ENCODE results near the gene SYNGR3.

Gene SYNGR3

DNA sequence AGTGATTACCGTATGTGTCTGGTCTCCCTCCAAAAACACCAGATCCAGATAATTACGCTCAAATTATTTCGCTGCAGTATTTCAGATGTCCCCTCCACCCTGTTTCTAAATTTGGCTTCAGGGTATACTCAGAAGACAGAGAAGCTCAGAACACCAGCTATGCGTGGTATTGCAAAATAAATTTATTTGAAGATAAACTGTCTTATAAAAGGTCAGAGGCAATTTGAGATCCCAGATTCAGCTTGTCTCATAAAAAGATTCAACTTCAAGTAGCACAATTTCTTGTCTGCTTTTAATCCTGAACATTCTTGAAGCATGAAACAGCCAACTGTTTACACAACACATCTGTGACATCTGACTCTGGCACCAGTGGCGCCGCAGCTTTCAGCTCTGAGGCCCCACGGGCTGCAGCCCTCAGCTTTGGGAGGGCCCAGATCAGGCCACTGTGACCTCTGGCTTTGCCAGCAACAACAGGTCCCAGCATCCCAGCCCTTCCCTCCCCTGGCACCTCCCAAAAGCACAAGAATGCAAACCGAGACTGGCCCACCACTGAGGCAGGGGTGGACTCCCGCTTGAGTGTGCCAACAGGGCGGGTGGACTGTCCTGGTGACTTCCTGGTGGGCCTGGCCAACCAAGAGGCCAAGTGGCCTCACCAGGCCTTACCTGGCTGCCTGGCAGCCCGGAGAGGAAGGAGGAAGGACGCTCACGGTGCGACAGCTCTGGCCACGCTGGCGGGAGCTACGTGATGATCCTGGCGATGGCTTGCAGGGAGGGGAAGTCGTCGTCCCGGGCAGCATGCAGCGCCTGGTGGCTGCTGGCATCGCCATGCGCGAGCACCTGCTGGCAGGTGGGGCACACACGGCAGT lies 8.0 kb downstream of the SYNGR3 start:
- no peak for DNase-seq

DNA sequence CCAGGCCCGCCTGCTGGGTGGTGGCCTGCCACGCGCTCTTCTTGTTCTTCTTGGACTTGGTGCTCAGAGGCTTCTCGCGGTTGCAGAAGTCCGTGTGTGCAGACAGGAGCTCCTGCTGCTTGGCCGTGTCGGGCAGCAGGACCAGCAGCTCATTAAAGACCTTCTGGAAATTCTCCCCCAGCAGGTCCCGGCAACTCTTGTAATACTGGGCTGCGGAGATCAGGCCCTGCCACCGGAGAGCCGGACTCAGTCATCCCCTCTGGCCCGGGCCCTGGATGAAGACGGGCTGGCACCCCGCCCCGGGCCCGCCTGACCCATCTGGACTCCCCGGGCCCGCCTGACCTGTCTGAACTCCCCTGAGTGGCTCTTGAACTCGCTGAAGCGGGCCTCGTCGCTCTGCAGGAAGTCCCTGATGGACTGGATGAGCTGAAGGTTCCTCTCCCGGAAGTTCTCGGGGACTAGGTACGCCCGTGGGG lies 8.6 kb downstream of the SYNGR3 start:
- no peak for DNase-seq

DNA sequence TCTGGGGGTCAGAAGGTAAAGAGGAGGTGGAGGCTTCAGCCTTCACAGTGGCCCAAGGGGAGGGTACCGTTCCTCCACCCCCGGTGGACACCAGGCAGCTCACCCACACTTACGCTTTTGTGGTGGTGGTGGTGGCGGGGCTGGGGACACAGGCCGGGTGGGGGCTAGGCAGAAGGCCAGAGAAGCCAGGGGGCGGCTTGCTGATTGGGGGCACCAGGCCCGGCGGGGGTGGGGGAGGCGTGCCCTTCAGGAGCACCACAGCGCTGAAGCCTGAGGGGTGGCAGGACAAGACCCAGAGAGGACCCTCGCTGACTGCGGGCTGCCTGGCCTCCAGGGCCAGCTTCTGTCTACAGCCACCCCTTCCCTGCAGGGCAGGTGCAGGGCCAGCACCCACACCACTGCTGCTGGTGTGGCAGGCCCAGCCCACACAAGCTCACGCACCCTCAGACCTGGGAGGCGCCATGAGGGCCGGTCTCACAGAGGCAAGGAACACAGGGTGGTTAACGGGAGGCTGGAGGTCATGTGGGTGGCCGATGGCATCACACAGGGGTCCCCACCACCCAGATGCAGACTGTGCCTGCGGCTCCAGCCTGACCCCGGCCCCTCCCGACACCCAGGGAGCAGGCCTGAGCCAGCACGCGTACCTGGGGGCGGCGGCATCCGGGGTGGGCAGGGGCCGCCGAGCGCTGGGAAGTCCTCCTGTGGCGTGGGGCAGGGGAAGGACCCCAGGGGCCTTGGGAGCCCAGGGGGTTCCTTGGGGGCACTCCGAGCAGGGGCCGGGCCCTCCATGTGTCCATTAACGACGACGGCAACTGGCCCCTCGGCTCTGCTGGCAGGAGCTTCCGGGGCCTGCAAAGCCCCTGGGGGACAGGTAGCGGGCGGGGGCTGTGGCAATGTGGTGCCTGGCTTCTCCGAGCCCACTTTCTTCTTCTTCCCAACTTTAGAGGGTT lies 9.4 kb downstream of the SYNGR3 start:
- DNase-seq, result no peak

- no peak for DNase-seq
These were observed 10.2 kb downstream of the SYNGR3 start for GRCh38 chr16:1999866-2000514.

- DNase-seq, result no peak
These were observed 11.3 kb downstream of the SYNGR3 start for GRCh38 chr16:2001035-2001434.

DNA sequence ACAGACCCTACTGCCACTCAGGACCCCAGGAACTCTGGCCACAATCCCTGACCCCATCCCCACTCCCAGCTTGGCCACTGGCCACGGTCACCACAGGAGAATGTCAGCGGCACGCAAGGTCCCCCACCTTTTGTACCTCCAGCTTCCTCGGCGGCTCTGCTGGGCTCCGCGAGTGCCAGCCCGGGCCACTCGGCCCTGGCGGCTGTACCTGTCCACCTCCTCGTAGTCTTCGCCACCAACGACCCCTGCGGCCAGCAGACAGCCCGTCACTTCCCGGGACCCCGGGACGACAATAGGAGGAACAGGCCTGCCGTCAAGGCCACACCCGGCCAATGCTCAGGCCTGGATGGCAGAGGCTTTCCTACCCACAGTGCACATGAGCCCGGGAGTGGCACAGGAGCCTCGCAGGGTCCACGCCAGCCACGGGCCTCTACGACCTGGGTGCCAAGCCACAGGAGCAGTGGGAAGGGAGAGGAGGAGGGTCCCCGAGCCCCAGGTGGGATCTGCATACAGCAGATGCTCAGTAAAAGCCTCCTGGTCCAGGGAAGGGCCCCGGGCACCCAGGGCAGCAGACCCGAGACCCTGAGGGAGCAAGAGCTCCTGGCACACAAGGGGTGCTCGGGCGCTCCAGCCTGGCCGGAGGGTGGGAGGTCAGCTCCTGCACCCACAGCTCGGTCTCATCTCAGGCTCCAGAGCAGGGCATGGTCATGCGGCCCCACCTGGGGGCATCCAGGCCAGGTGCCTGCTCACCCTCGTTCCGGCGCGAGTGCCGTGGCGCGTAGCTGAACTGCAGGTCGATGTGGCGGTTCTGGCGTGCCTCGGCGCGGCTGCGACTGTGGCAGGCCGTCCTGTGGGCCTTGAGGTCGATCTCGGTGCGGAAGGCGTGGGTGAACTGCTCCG lies 11.9 kb downstream of the SYNGR3 start:
- DNase-seq, result no peak

- DNase-seq, result no peak
These were observed 12.8 kb downstream of the SYNGR3 start for GRCh38 chr16:2002406-2003230.

GRCh38 chr16:2003231-2003826 lies 13.6 kb downstream of the SYNGR3 start:
- no peak for DNase-seq

DNA sequence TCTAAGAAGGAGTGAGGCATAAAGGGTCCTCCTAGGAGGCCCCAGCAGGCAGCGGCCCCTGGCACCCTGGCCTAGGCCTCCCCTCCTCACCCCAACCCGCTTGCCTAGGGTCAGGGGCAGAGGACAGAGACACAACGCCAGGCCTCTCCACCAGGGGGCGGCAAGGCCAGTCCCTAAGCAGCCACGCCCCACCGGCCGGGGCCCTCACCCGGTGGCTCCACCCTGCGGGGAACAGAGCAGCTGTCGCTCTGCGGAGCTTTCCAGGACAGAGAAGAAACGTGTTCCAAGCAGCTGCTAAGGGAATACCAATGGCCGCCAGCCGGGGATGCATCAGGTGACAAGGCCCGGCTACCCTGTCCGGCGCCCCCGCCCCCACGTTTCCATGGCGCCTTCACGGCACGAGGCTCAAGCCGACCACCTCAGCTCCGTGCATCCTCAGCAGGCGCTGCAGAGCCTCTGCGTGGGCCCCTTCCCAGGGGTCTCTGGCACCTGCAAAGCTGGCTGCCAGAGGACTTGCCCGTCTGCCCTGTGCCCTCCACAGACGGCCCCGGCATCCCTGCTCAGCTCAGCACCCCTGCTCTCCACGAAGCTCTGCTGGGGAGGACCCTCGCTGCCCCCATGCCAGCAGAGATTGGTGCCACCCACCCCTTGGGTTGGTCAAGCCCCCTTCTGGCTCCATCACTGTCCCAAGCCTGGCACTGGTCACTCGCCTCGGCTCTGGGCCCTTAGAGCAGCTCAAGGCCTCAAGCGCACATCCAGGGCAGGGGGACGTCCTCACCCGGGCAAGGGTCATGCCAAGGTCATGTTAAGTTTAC lies 14.3 kb downstream of the SYNGR3 start:
- DNase-seq, result peak; percentile 87 to 88

DNA sequence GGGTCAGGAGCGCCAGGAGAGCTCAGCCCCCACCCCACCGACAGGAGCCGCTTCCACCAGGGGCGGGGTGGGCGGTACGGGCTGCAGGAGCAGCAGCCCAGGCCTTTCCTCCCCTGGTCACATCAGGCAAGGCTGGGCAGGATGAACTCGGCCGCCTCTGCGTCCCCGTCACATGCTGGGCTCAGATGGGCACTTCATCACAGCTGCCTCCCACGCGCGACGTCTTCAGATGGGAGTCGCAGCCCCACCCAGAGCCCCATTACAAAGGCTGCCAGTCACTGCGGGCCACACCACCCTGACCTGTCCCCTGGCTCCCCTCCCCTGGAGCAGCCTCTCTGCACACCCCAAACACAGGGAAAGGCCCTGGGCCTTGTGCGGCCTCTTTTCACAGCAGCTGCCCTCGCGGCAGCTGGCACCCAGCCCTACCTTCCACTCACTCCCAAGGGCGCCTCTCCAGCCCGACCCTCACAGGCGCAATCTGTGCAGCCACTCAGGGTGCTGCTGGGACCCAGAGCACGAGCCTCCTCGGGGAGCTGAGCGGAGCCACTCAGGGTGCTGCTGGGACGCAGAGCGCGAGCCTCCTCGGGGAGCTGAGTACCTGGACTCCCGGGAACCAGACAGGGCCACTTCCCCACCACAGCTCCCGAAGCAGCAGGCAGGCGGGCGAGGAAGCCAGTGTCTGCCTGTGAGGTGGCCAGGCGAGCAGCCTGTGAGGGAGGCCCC lies 15.2 kb downstream of the SYNGR3 start:
- no peak for DNase-seq

- DNase-seq, result no peak
These were observed 15.9 kb downstream of the SYNGR3 start for GRCh38 chr16:2005646-2006045.

DNA sequence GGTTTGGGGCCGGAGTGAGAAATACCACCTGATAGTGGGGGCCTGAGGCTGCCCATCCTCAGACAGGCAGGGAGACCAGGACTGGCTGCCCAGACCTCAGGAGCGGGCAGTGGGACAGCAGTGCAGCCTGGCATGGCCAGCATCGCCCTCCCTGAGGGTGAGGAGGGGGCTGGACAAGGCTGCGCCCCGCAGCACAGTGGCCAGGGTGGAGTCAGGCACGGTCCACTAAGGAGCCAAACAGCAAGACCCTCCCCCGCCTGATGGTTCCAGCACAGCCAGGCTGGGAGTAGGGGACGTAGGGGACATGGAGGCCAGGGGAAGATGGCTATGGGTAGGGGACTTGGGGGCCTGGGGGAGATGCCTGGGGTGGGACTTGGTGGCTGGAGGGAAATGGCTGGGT lies 16.5 kb downstream of the SYNGR3 start:
- no peak for DNase-seq

DNA sequence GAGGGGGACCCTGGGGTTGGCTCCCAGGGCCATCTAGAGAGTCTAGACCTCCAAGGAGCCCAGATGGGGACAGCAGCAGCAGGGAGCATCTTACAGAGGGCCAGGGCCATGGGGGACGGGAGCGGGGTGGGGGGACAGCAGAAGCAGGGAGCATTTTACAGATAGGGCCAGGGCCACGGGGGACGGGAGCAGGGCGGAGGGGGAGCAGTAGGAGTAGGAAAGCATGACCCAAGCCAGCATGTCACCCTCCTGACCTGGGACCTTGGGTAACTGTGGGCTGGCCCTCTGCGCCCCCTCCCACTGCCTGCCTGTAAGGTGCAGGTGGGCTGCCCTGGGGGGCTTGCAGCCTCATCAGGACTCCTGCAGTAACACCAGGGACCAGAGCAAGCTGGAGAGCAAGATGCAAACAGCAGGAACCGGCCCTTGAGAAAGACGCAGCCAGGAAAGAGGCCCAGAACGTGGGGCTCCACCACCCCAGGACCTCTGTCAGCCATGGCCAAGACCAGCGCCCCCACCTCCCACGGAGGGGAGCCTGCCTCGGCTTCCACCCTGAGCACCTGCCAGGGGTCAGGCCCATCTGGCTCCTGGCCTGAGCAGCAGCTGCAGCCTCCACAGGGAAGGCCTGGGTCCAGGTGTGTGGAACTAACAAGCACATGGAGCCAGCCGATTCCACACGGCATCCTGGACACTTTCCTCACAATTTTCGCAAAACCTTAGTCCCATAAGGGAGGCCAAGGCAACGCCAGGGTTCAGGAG lies 17.5 kb downstream of the SYNGR3 start:
- no peak for DNase-seq

- DNase-seq, result no peak
These were observed 18.3 kb downstream of the SYNGR3 start for GRCh38 chr16:2008009-2008526.

DNA sequence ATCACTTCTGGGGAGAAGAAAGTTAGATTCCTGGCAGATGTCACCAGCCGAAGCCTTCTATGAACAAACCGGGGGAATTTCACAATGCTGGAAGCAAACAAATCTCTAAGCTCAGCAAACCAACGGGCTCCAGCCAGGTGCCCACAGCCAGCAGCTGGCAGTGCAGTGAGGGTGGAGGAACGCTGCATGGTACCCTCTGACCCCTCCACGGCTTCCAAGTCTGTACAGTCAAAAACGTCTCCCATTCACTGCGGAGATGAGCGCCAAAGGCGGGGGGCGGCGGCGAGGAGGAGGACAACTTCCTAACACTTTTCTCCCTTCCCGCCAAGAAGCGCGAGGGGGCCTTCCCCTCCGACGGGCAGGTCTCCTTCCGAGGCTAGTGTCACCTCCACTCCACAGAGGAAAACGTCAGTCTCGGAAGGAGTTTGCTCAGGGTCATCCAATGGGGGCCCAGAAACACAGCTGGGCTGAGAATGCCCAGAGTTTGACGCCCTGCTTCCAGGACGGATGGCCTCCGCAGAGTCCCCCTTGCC lies 18.9 kb downstream of the SYNGR3 start:
- no peak for DNase-seq

DNA sequence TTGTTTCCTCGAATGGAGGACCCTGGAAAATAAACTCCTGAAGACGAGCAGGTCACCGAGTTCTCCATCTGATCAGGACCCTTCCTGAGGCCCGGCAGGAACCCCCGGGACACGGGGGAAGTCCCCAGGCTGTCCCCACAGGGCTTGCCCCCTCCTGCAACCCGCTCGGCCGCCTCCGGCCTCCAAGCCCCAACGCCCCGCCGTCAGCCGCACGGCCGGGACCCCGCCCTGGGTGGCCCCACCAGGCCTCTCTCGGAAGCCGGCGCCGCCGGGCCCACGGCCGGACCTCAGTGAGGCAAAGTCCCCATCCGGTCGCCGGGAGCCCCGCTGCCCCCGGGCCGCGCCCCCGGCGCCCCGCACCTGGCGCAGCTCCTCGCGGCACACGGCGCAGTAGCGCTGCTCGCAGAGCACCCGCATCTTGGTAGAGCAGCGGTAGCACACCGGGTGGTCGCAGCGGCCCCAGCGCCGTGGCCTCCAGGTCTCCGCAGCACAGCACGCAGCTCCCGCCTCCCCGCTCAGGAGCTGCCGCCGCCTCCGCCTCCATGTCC lies 19.5 kb downstream of the SYNGR3 start:
- DNase-seq, result no peak

DNA sequence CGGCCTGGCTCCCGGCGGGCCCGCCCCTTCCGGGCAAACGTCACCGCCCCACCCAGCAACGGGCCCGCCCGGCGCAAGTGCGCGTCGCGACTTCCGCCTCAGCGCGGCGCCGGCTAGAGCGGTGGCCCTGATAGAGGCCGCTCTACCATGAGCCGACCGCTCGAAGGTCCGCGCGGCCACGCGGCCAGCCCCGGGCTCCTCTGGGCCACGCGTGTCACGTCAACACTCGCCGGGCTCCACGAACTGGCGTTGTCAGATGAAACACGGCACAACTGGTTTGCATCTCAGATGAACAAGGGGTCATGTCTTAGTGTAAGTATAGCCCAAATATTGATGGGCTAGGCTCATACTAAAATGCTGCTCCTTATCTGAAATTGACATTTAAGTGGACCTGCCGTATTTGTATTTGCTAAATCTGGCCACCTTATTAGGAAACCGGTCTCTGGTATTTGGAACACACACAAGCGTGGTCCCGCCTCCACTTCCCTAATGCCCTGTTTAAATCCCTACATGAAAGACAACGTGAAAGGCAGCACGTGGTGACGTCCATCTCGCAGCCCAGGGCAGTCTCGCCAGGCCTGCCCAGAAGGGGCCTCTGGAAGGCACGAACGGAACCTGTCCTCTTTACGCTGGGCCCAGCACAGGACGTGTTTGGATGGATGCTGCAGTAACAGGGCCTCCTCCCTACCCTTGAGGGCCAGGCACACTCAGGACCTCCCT lies 20.2 kb downstream of the SYNGR3 start, which contains the start of gene ZNF598:
Gene ZNF598, minus strand, starts transcription at position 31 of the 720 bp plus-strand sequence.
- DNase-seq, result peak; percentile 83 to 86
